ENCODE results near the gene GGTLC3. TPM values are rescaled to one million over a fixed set of nuclear protein-coding genes. Genes with fewer than 3 reads are reported as not detected.

The GGTLC3 gene
- total RNA-seq, result not detected in 2 replicates

GRCh38 chr22:18518061-18518460 is at the start of gene GGTLC3:
Gene GGTLC3, minus strand, starts transcription at chr22:18518161. Its CDS starts 264 bp downstream, at chr22:18517897.

DNA sequence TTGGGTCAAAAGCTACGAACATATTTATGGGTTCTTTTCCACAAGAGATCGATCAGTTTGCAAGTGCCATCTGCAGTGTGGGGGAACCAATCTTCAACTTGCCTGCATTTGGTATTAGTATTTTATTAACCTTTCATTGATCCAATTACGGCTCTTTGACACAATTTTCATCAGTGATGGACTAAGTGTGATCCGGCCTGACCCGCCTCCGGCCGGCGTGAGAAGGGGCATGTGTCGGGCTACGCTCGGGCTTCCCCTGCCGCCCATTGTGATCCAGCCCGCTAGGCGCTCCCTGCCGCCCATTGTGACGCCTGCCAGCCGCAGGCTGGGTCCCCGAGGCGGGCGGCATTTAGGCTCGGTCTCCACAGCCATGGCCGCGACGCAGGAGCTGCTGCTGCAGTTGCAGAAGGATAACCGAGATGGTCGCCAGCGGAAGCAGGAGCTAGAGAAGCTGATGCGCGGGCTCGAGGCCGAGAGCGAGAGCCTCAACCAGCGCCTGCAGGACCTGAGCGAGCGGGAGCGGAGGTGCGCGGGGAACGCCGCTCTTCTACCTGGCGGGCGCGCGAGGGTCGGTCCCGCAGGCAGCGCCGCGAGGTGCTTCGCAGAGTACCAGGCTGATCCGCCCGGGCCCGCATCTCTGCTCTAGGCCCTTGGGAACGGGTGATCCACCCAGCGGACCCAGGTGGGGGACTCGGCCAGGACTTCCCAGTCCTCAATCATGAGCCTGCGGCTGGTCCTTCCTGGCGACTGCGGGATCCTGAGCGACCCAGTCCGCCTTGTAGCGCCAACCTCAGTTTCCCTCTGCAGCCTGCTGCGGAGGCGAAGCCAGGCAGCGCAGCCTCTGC is 10.0 kb upstream of the GGTLC3 start, which contains the start of gene TMEM191B:
Gene TMEM191B, plus strand, starts transcription at position 51 of the 845 bp plus-strand sequence. Its CDS starts 179 bp downstream, at position 230.

Other genes with a start within 250 kb of the GGTLC3 start
- gene TMEM191B, start 9.6 kb upstream of the GGTLC3 start, total RNA-seq, result not detected in 2 replicates
- 0.07 and 0.13 TPM in 2 replicates for gene RIMBP3, start 93.8 kb upstream of the GGTLC3 start, total RNA-seq

Measured in thoracic aorta endothelial cell (primary cell).